GM19193 (cell line): Measurements from ENCODE around the gene MBOAT7.

Experiments used
- POLR2A ChIP-seq: IDR thresholded peaks from 4 replicates; pipeline ENCODE4 v1.6.1; 2011; ENCODE audit not compliant: insufficient read depth, insufficient read length; ENCODE audit errors: extremely low read depth

Gene MBOAT7

GRCh38 chr19:54153731-54154326, 35.6 kb downstream of the MBOAT7 start:
- TF ChIP-seq POLR2A: no peak

GRCh38 chr19:54152878-54153524, 36.4 kb downstream of the MBOAT7 start:
- TF ChIP-seq POLR2A: no peak

GRCh38 chr19:54152267-54152666, 37.1 kb downstream of the MBOAT7 start:
- TF ChIP-seq POLR2A: no peak

GRCh38 chr19:54151362-54152035, 37.9 kb downstream of the MBOAT7 start:
- TF ChIP-seq POLR2A: no peak

GRCh38 chr19:54149021-54149812, 40.2 kb downstream of the MBOAT7 start:
- no peak for TF ChIP-seq POLR2A

- TF ChIP-seq POLR2A: no peak
Measured at GRCh38 chr19:54148158-54148557, 41.2 kb downstream of the MBOAT7 start.

- no peak for TF ChIP-seq POLR2A
Measured at GRCh38 chr19:54147676-54148075, 41.7 kb downstream of the MBOAT7 start.

- no peak for TF ChIP-seq POLR2A
Measured at GRCh38 chr19:54145541-54146158, 43.7 kb downstream of the MBOAT7 start.

- TF ChIP-seq POLR2A: no peak
Measured at GRCh38 chr19:54142166-54142780, 47.1 kb downstream of the MBOAT7 start.

- TF ChIP-seq POLR2A: no peak
Measured at GRCh38 chr19:54141356-54141755, 48.0 kb downstream of the MBOAT7 start.

GRCh38 chr19:54138489-54139256, 50.7 kb downstream of the MBOAT7 start:
- no peak for TF ChIP-seq POLR2A

- TF ChIP-seq POLR2A: peak; percentile 84
Measured at GRCh38 chr19:54137699-54138488, 51.5 kb downstream of the MBOAT7 start, which contains the start of gene CNOT3. Gene CNOT3, plus strand, starts transcription at chr19:54137762. Its CDS starts 5,217 bp downstream, at chr19:54142979.
